GM12872 (cell line): ENCODE measurements around the gene FGD5.

ENCODE experiments used
- CTCF ChIP-seq: IDR thresholded peaks from 3 replicates; pipeline ENCODE4 v1.5.1; 2011; ENCODE audit warnings: low read depth, mild to moderate bottlenecking, low read length, moderate library complexity; ENCODE audit not compliant: insufficient read depth

The FGD5 gene

GRCh38 chr3:14899993-14900618 is 81.3 kb downstream of the FGD5 start:
- 0 out of 3 replicates have a peak, but pooled peaks have one; percentile 8 for TF ChIP-seq CTCF

- no peak for TF ChIP-seq CTCF
Observed at GRCh38 chr3:14900881-14901873, 82.4 kb downstream of the FGD5 start.

DNA sequence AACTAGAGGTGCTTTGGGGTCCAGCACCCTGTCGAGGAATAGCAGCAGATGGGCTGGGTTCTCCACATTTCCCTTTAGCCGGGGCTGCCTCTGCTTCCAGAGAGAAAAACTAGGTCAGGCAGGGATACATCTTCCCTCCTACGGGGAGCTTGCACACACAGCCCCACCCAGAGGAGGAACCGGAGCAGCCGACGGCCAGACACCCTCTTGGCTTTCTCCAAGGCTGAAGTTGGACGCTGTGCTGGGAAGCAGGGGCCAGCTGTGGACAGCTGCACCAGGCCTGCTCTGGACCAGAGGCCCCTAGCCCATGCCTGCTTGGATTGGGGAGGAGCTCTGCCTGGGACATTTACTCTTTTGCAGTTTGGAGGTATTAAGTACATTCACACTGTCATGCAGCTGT is 84.0 kb downstream of the FGD5 start:
- TF ChIP-seq CTCF = no peak

GRCh38 chr3:14905055-14905657 is 86.4 kb downstream of the FGD5 start:
- TF ChIP-seq CTCF = no peak

- TF ChIP-seq CTCF = no peak
Observed at GRCh38 chr3:14906355-14906971, 87.7 kb downstream of the FGD5 start.

GRCh38 chr3:14907043-14907966 is 88.5 kb downstream of the FGD5 start:
- no peak for TF ChIP-seq CTCF
